Prostate gland (tissue), 2 donors: ENCODE measurements around the gene LINC00237. TPM values are rescaled to one million over a fixed set of nuclear protein-coding genes. Genes with fewer than 3 reads are reported as not detected.

Source experiments
- DNase-seq: peaks from one replicate; pipeline ENCODE4 v3.0.0-alpha.2; 2019; ENCODE audit warnings: low spot score
- H3K27ac ChIP-seq, 2 donors: fragments of 200-600 bp; sonication (generic); 2 replicates each; pipeline ENCODE4 v1.5.1; 2017 to 2019
- H3K27me3 ChIP-seq: fragments of 200-600 bp; sonication (generic); replicated peaks from 2 replicates; pipeline ENCODE4 v1.5.1; 2019; ENCODE audit not compliant: insufficient read depth
- H3K36me3 ChIP-seq, 2 donors: fragments of 200-600 bp; sonication (generic); 1 replicate in 1 of 2; 2 replicates in 1 of 2; pipeline versions ENCODE4 v1.5.1 to v1.8.1; 2017 to 2019
- H3K4me1 ChIP-seq: fragments of 200-600 bp; sonication (generic); replicated peaks from 2 replicates; pipeline ENCODE4 v1.5.1; 2019
- H3K4me3 ChIP-seq, 2 donors: fragments of 200-600 bp; sonication (generic); 2 replicates each; pipeline ENCODE4 v1.5.1; 2017 to 2019
- H3K9me3 ChIP-seq: fragments of 200-600 bp; sonication (generic); 2 replicates; pipeline ENCODE4 v1.5.1; 2017
- POLR2A ChIP-seq: fragments of 450-650 bp; IDR thresholded peaks from one replicate; pipeline ENCODE4 v1.6.1; 2016; ENCODE audit warnings: antibody characterized with exemption, mild to moderate bottlenecking
- POLR2AphosphoS5 ChIP-seq: sonication (generic); formaldehyde crosslinking; IDR thresholded peaks from one replicate; pipeline ENCODE4 v1.6.1; 2017; ENCODE audit warnings: antibody characterized with exemption
- WGBS: methylation state at CpG from one replicate; pipeline ENCODE4 v1.1.5; 2018; 5-methylcytosine and 5-hydroxymethylcytosine counted together
- intact Hi-C: fragments of 100-400 bp; cut with DNase I; formaldehyde crosslinking; loops from one replicate; pipeline ENCODE4 v1.14.2; 2022
- total RNA-seq, 2 donors: library from RNA; depleted of rRNA; stranded (reverse); fragments of >200 nt; gene quantifications; one replicate each; pipeline ENCODE4 v1.1.0, GENCODE V29; 2016
- TF ChIP-seq, protein P1 (sequence below), 4 experiments: fragments of 200-600 bp in 2 of 4; fragments of 450-650 bp in 2 of 4; sonication (generic) in 2 of 4; IDR thresholded peaks; 1 replicate in 3 of 4; 2 replicates in 1 of 4; pipeline ENCODE4 v1.5.1; 2016 to 2019; ENCODE audit warnings: antibody characterized with exemption in 4 of 4, mild to moderate bottlenecking in 2 of 4, moderate library complexity in 2 of 4

LINC00237 gene
- total RNA-seq, 2 donors from 2014 or later = not detected

DNA sequence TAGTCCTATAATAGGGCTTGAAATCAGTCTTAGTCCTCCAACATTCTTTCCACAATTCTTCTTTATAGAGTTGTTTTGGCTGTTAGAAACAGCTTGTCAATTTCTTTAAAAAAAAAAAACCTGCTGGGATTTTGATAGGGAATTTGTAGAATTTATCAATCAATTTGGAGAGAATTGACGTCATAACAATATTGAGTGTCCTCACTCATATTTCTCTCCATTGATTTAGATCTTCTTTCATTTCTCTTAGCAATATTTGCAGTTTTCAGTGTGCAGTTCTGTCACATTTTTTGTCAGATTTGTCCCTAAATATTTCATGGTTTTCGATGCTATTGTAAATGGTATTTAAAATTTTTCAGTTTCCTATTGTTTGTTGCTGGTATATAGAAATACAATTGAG is 5.3 kb upstream of the LINC00237 start:
- 90% methylated on average over 2 of the region's 2 CpGs for WGBS
- Histone ChIP-seq H3K27ac (no peak overlapping the region), H3K4me1 (no peaks in the 10 kb centered on the region), H3K27me3 (peaks cover 5% of the 10 kb centered on the region), H3K36me3 (no peaks in the 10 kb centered on the region), H3K9me3 (no peaks in the 10 kb centered on the region), H3K4me3 (no peak overlapping the region)
- TF ChIP-seq POLR2AphosphoS5 (no peak), POLR2A (no peak)
- TF ChIP-seq, protein P1, sequence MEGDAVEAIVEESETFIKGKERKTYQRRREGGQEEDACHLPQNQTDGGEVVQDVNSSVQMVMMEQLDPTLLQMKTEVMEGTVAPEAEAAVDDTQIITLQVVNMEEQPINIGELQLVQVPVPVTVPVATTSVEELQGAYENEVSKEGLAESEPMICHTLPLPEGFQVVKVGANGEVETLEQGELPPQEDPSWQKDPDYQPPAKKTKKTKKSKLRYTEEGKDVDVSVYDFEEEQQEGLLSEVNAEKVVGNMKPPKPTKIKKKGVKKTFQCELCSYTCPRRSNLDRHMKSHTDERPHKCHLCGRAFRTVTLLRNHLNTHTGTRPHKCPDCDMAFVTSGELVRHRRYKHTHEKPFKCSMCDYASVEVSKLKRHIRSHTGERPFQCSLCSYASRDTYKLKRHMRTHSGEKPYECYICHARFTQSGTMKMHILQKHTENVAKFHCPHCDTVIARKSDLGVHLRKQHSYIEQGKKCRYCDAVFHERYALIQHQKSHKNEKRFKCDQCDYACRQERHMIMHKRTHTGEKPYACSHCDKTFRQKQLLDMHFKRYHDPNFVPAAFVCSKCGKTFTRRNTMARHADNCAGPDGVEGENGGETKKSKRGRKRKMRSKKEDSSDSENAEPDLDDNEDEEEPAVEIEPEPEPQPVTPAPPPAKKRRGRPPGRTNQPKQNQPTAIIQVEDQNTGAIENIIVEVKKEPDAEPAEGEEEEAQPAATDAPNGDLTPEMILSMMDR (IDR thresholded peaks at IDR 0.05) = no peak
- no peak for DNase-seq
- intact Hi-C loops = no loop called here

DNA sequence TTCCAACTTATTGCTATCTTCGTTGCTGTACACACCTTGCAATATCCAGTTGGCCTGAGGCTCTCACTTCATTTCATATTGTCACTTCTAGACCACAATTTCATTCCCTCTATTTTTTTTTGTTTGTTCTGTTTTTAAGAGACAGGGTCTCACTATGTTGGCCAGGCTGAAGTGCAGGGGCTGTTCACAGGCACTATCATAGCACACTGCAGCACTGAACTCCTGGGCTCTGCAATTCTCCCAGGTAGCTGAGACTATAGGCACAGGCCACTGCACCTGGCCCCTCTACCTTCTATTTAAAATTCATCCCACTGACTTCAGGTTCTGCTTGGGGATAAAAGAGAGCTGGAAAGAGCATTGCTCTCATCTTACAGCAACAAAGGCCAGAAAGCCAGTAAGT is 4.7 kb upstream of the LINC00237 start:
- Histone ChIP-seq H3K4me1 (no peaks in the 10 kb centered on the region), H3K4me3 (no peak overlapping the region), H3K27me3 (peaks cover 11% of the 10 kb centered on the region), H3K36me3 (no peaks in the 10 kb centered on the region), H3K27ac (no peak overlapping the region), H3K9me3 (no peaks in the 10 kb centered on the region)
- TF ChIP-seq POLR2A (no peak), POLR2AphosphoS5 (no peak)
- TF ChIP-seq, protein P1 (IDR thresholded peaks at IDR 0.05) = no peak
- intact Hi-C loops = no loop called here
- 78% methylated on average over 1 of the region's 1 CpG for WGBS
- no peak for DNase-seq

DNA sequence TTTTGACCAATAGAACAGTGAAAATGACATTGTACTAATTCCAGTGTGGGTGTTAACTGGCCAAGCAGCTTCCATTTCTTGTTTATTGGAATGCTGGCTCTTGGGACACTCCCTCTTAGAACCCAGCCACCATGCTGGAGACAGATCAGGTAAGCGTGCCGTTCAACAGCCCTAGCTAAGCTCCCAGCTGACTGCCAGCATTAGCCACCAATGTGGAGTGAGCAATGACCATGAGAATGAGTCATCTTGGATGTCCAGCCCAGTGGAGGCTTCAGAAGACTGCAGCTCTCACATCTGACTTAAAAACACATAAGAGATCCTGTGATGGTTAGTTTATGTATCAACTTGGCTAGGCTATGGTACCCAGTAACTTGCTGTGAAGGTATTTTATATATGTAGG is 3.0 kb upstream of the LINC00237 start:
- Histone ChIP-seq H3K9me3 (no peaks in the 10 kb centered on the region), H3K4me3 (no peak overlapping the region), H3K27ac (no peak overlapping the region), H3K27me3 (peaks cover 26% of the 10 kb centered on the region), H3K36me3 (no peaks in the 10 kb centered on the region), H3K4me1 (no peaks in the 10 kb centered on the region)
- WGBS = 97% methylated on average over 2 of the region's 2 CpGs
- DNase-seq = no peak
- intact Hi-C loops = no loop called here
- TF ChIP-seq, protein P1 (IDR thresholded peaks at IDR 0.05) = no peak
- TF ChIP-seq POLR2A (no peak), POLR2AphosphoS5 (no peak)

DNA sequence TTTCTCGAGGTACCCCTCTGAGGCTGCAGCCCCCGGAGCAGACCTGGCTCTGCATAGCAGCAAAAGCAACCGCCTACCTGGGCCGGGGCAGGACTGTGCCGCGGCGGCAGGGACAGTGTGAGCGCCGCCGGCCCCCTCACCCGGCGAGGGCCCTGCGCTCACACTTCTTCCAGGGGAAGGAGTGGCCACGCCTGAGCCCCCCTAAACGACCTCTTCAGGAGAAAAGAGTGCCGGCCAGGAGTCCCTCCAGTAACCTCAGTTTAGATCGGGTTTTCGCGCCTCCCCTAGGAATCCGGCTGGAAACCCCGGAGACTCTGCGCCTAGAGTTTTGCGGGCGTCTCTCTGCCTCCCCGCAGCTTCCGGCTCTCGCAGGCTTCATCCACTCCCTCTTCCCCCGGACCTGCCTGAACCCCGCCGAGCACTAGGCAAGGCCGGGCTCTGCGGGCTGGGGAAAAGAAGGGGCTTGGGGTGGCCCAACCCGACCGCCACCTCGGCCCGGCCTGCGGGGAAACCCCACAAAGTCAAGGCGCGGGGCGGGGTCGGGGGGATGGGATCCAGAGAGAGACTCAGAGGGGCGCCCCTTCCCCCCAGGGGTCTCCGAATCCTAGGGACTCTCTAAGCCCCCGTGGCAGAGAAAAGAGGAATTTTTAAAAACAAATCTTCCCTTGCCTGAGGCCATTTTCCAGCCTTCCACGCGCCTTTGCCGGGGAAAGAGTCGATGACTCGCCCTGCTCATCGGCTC is 558 bp downstream of the LINC00237 start:
- Histone ChIP-seq H3K4me3 (no peak overlapping the region), H3K36me3 (no peaks in the 10 kb centered on the region), H3K4me1 (no peaks in the 10 kb centered on the region), H3K27me3 (peaks cover 58% of the 10 kb centered on the region), H3K9me3 (no peaks in the 10 kb centered on the region), H3K27ac (no peak overlapping the region)
- no peak for DNase-seq
- intact Hi-C loops = no loop called here
- WGBS = 3% methylated on average over 35 of the region's 50 CpGs
- TF ChIP-seq, protein P1 (IDR thresholded peaks at IDR 0.05) = no peak
- TF ChIP-seq POLR2AphosphoS5 = no peak
- no peak for TF ChIP-seq POLR2A

DNA sequence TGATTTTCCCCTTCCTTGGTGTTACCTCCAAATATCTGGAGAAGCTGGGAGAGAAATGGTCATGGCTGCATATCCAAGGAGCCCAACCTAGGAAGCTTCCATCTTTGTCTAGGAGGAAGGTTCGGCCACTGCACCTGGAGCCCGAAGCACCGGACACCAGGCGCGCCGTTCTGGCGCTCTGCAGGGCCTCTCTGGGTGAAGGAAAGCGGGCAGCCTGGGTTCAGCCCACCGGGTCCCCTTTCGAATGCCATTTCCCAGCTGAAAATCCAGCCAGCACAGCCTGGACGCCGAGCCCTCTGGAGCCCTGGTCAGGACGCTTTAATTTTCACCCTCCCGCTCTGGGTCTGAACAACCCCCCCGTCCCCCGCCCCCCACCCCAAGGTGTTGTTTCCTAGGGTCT is 1.2 kb downstream of the LINC00237 start:
- intact Hi-C loops = no loop called here
- Histone ChIP-seq H3K27ac (no peak overlapping the region), H3K9me3 (no peaks in the 10 kb centered on the region), H3K4me1 (no peaks in the 10 kb centered on the region), H3K36me3 (no peaks in the 10 kb centered on the region), H3K27me3 (peaks cover 64% of the 10 kb centered on the region), H3K4me3 (no peak overlapping the region)
- TF ChIP-seq POLR2A = no peak
- TF ChIP-seq, protein P1 (IDR thresholded peaks at IDR 0.05) = no peak
- no peak for TF ChIP-seq POLR2AphosphoS5
- WGBS = 17% methylated on average over 16 of the region's 16 CpGs
- no peak for DNase-seq
